Memory B cell (primary cell): ENCODE measurements around the gene RTN4R.
"Not testable (repeated sequence)": the region's sequence is repeated elsewhere in the genome, so short reads cannot be mapped to it uniquely, and the experiment has no call there.

Experiments
- ATAC-seq: fragments of 150-1000 bp; cut with Tn5 transposase; 2 replicates; pipeline ENCODE4 v1.10.0; 2021; ENCODE audit warnings: low read depth, mild to moderate bottlenecking, moderate library complexity
- DNase-seq, 2 donors: peaks; one replicate each; pipeline ENCODE4 v3.0.0; 2022; ENCODE audit warnings: low spot score in 2 of 2
- H3K27ac Mint-ChIP-seq: one replicate; pipeline ENCODE4 v1.8.0; 2022; ENCODE audit warnings: mild to moderate bottlenecking, moderate library complexity, mixed read lengths
- H3K27me3 Mint-ChIP-seq: one replicate; pipeline ENCODE4 v1.8.0; 2022; ENCODE audit warnings: mixed read lengths
- H3K36me3 Mint-ChIP-seq: one replicate; pipeline ENCODE4 v1.8.0; 2022; ENCODE audit warnings: mild to moderate bottlenecking, mixed read lengths
- H3K4me1 Mint-ChIP-seq: one replicate; pipeline ENCODE4 v1.8.0; 2022; ENCODE audit warnings: mixed read lengths
- H3K4me3 Mint-ChIP-seq: one replicate; pipeline ENCODE4 v1.8.0; 2022; ENCODE audit warnings: mild to moderate bottlenecking, moderate library complexity, mixed read lengths
- H3K9me3 Mint-ChIP-seq: one replicate; pipeline ENCODE4 v1.8.0; 2022; ENCODE audit warnings: mixed read lengths

RTN4R gene

GRCh38 chr22:20285473-20286311 lies 17.6 kb upstream of the RTN4R start:
- not testable (repeated sequence) for H3K4me1 Mint-ChIP-seq, H3K27ac Mint-ChIP-seq, H3K4me3 Mint-ChIP-seq, H3K27me3 Mint-ChIP-seq, H3K36me3 Mint-ChIP-seq, H3K9me3 Mint-ChIP-seq
- ATAC-seq (peak; percentile 87), DNase-seq (peak; percentile 86 to 93)

- no peak for DNase-seq
- Mint-ChIP-seq H3K4me1 (peaks cover 5% of the 10 kb centered on the region), H3K27ac (no peak overlapping the region), H3K4me3 (no peak overlapping the region), H3K9me3 (no peaks in the 10 kb centered on the region), H3K27me3 (peaks cover 8% of the 10 kb centered on the region), H3K36me3 (no peaks in the 10 kb centered on the region)
- no peak for ATAC-seq
Measured at GRCh38 chr22:20284471-20285086, 16.5 kb upstream of the RTN4R start.

- DNase-seq: no peak
- ATAC-seq: no peak
- Mint-ChIP-seq H3K9me3 (no peaks in the 10 kb centered on the region), H3K27ac (no peak overlapping the region), H3K4me3 (no peak overlapping the region), H3K27me3 (peaks cover 8% of the 10 kb centered on the region), H3K36me3 (no peaks in the 10 kb centered on the region), H3K4me1 (peaks cover 5% of the 10 kb centered on the region)
Measured at GRCh38 chr22:20283674-20284066, 15.6 kb upstream of the RTN4R start.

- H3K36me3 Mint-ChIP-seq: no peaks in the 10 kb centered on the region
- H3K4me3 Mint-ChIP-seq: no peak overlapping the region
- H3K27me3 Mint-ChIP-seq: peaks cover 8% of the 10 kb centered on the region
- H3K27ac Mint-ChIP-seq: no peak overlapping the region
- no peak for DNase-seq
- H3K4me1 Mint-ChIP-seq: peaks cover 5% of the 10 kb centered on the region
- no peaks in the 10 kb centered on the region for H3K9me3 Mint-ChIP-seq
- no peak for ATAC-seq
Measured at GRCh38 chr22:20282901-20283673, 15.0 kb upstream of the RTN4R start.

- Mint-ChIP-seq H3K4me1 (peaks cover 3% of the 10 kb centered on the region), H3K9me3 (no peaks in the 10 kb centered on the region), H3K4me3 (no peak overlapping the region), H3K36me3 (no peaks in the 10 kb centered on the region), H3K27ac (no peak overlapping the region), H3K27me3 (peaks cover 6% of the 10 kb centered on the region)
- DNase-seq (no peak), ATAC-seq (no peak)
Measured at GRCh38 chr22:20281891-20282290, 13.8 kb upstream of the RTN4R start.

GRCh38 chr22:20281473-20281872 lies 13.4 kb upstream of the RTN4R start:
- not testable (repeated sequence) for H3K4me3 Mint-ChIP-seq, H3K27me3 Mint-ChIP-seq, H3K9me3 Mint-ChIP-seq, H3K36me3 Mint-ChIP-seq, H3K4me1 Mint-ChIP-seq, H3K27ac Mint-ChIP-seq, DNase-seq, ATAC-seq

GRCh38 chr22:20280866-20281265 lies 12.7 kb upstream of the RTN4R start:
- ATAC-seq (no peak), DNase-seq (no peak)
- H3K27me3 Mint-ChIP-seq: peaks cover 7% of the 10 kb centered on the region
- H3K36me3 Mint-ChIP-seq: no peaks in the 10 kb centered on the region
- no peak overlapping the region for H3K4me3 Mint-ChIP-seq
- H3K27ac Mint-ChIP-seq: no peak overlapping the region
- no peaks in the 10 kb centered on the region for H3K9me3 Mint-ChIP-seq
- H3K4me1 Mint-ChIP-seq: no peaks in the 10 kb centered on the region

GRCh38 chr22:20280163-20280562 lies 12.0 kb upstream of the RTN4R start:
- not testable (repeated sequence) for H3K4me1 Mint-ChIP-seq, H3K27ac Mint-ChIP-seq, DNase-seq, H3K36me3 Mint-ChIP-seq, H3K9me3 Mint-ChIP-seq, ATAC-seq, H3K4me3 Mint-ChIP-seq, H3K27me3 Mint-ChIP-seq

- no peak for DNase-seq
- H3K27me3 Mint-ChIP-seq: peaks cover 7% of the 10 kb centered on the region
- no peaks in the 10 kb centered on the region for H3K9me3 Mint-ChIP-seq
- H3K36me3 Mint-ChIP-seq: no peaks in the 10 kb centered on the region
- no peak for ATAC-seq
- H3K4me1 Mint-ChIP-seq: no peaks in the 10 kb centered on the region
- no peak overlapping the region for H3K4me3 Mint-ChIP-seq
- H3K27ac Mint-ChIP-seq: no peak overlapping the region
Measured at GRCh38 chr22:20279662-20280134, 11.6 kb upstream of the RTN4R start.

- H3K4me1 Mint-ChIP-seq, H3K9me3 Mint-ChIP-seq, H3K36me3 Mint-ChIP-seq, H3K27ac Mint-ChIP-seq, ATAC-seq, H3K4me3 Mint-ChIP-seq, DNase-seq, H3K27me3 Mint-ChIP-seq: not testable (repeated sequence)
Measured at GRCh38 chr22:20278726-20279490, 10.8 kb upstream of the RTN4R start.

GRCh38 chr22:20277936-20278635 lies 10.0 kb upstream of the RTN4R start:
- not testable (repeated sequence) for H3K27me3 Mint-ChIP-seq, H3K4me3 Mint-ChIP-seq, ATAC-seq, H3K4me1 Mint-ChIP-seq, DNase-seq, H3K9me3 Mint-ChIP-seq, H3K27ac Mint-ChIP-seq, H3K36me3 Mint-ChIP-seq

- no peaks in the 10 kb centered on the region for H3K36me3 Mint-ChIP-seq
- ATAC-seq (no peak), DNase-seq (no peak)
- no peaks in the 10 kb centered on the region for H3K9me3 Mint-ChIP-seq
- H3K4me1 Mint-ChIP-seq: no peaks in the 10 kb centered on the region
- peaks cover 7% of the 10 kb centered on the region for H3K27me3 Mint-ChIP-seq
- H3K27ac Mint-ChIP-seq: no peak overlapping the region
- H3K4me3 Mint-ChIP-seq: no peak overlapping the region
Measured at GRCh38 chr22:20276468-20276867, 8.3 kb upstream of the RTN4R start.

- no peak overlapping the region for H3K4me3 Mint-ChIP-seq
- DNase-seq: no peak
- H3K27ac Mint-ChIP-seq: no peak overlapping the region
Measured at GRCh38 chr22:20275836-20276235, 7.7 kb upstream of the RTN4R start.

More at GRCh38 chr22:20275836-20276235, 7.7 kb upstream of the RTN4R start:
- H3K4me1 Mint-ChIP-seq: no peaks in the 10 kb centered on the region
- H3K36me3 Mint-ChIP-seq: no peaks in the 10 kb centered on the region
- ATAC-seq: no peak
- H3K9me3 Mint-ChIP-seq: no peaks in the 10 kb centered on the region
- peaks cover 7% of the 10 kb centered on the region for H3K27me3 Mint-ChIP-seq
